GM12878 (cell line): Measurements from ENCODE around the gene CFAP74. TPM values are rescaled to one million over a fixed set of nuclear protein-coding genes. Genes with fewer than 3 reads are reported as not detected.

Source experiments
- ATAC-seq: fragments of 200-7000 bp; cut with Tn5 transposase; 3 replicates; pipeline ENCODE4 v1.9.1; 2020; ENCODE audit warnings: mild to moderate bottlenecking, moderate library complexity
- BruUV-seq: library from RNA; stranded (reverse); fragments of 400-500 nt; replicated peaks from 2 replicates; lab custom pipeline; 2021; lab: Mats Ljungman, UMichigan
- CTCF ChIA-PET: fragments of 300-600 bp; sonication (Branson Sonifier 250); formaldehyde crosslinking; extraction: SDS; loops from one replicate; lab custom pipeline; 2021; ENCODE audit warnings: inconsistent platforms; lab: Yijun Ruan, JAX
- POLR2A ChIA-PET: fragments of 350-600 bp; formaldehyde crosslinking; extraction: SDS; loops from one replicate; lab custom pipeline; 2021; ENCODE audit warnings: inconsistent platforms; lab: Charles Lee
- RAD21 ChIA-PET: fragments of 300-600 bp; sonication (Branson Sonifier 250); formaldehyde crosslinking; loops from one replicate; lab custom pipeline; 2023; ENCODE audit warnings: antibody characterized with exemption; ENCODE audit not compliant: unreplicated experiment; lab: Charles Lee
- SMC1A ChIA-PET: fragments of 300-600 bp; sonication (Branson Sonifier 250); formaldehyde crosslinking; loops from one replicate; lab custom pipeline; 2023; ENCODE audit not compliant: unreplicated experiment, uncharacterized antibody; lab: Charles Lee
- DNase-seq: peaks from one replicate; pipeline ENCODE4 v3.0.0-alpha.2; 2011; ENCODE audit warnings: low read depth, low spot score
- FAIRE-seq: peaks from 3 replicates; lab custom pipeline; 2011; peaks lifted over from hg19 to GRCh38; lab: Jason Lieb, UNC
- H2AFZ ChIP-seq: 2 replicates; pipeline ENCODE4 v1.6.0; 2011; ENCODE audit warnings: low read depth, low read length, control low read depth; ENCODE audit not compliant: control insufficient read depth
- H3K27ac ChIP-seq: 2 replicates; pipeline ENCODE4 v1.5.1; 2011; ENCODE audit warnings: control low read depth; ENCODE audit not compliant: control insufficient read depth, insufficient read depth
- H3K27me3 ChIP-seq, 2 experiments: replicated peaks in 1 of 2; 2 replicates each; pipeline versions ENCODE4 v1.6.0 to v1.6.1; 2011; ENCODE audit warnings: low read length in 1 of 2; ENCODE audit not compliant: control insufficient read depth in 2 of 2, insufficient read depth in 2 of 2
- H3K36me3 ChIP-seq, 2 experiments: 2 replicates each; pipeline ENCODE4 v1.5.1; 2011; ENCODE audit warnings: low read length in 1 of 2; ENCODE audit not compliant: control insufficient read depth in 2 of 2, insufficient read depth in 2 of 2
- H3K4me1 ChIP-seq: 2 replicates; pipeline ENCODE4 v1.6.1; 2011; ENCODE audit warnings: mild to moderate bottlenecking, low read length, moderate library complexity, mixed read lengths; ENCODE audit not compliant: control insufficient read depth, insufficient read depth
- H3K4me2 ChIP-seq: 2 replicates; pipeline ENCODE4 v1.6.0; 2011; ENCODE audit warnings: control low read depth; ENCODE audit not compliant: control insufficient read depth, insufficient read depth
- H3K4me3 ChIP-seq: fragments of 200-600 bp; sonication (generic); 2 replicates; pipeline ENCODE4 v1.5.1; 2016
- H3K79me2 ChIP-seq: 2 replicates; pipeline ENCODE4 v1.6.0; 2011; ENCODE audit warnings: low read length; ENCODE audit not compliant: control insufficient read depth, insufficient read depth
- H3K9ac ChIP-seq: 2 replicates; pipeline ENCODE4 v1.8.0; 2011; ENCODE audit warnings: low read length, control low read depth, mixed read lengths; ENCODE audit not compliant: control insufficient read depth, insufficient read depth
- H3K9me3 ChIP-seq: replicated peaks from 3 replicates; pipeline ENCODE4 v1.5.1; 2011; ENCODE audit warnings: mild to moderate bottlenecking, low read length; ENCODE audit not compliant: control insufficient read depth, insufficient read depth
- H4K20me1 ChIP-seq: 2 replicates; pipeline ENCODE4 v1.6.0; 2011; ENCODE audit not compliant: control insufficient read depth, insufficient read depth
- ATF3 ChIP-seq: IDR thresholded peaks from 2 replicates; pipeline ENCODE4 v1.6.1; 2011; ENCODE audit warnings: low read depth, mild to moderate bottlenecking, low read length, moderate library complexity, borderline replicate concordance; ENCODE audit errors: extremely low read depth
- FOXK2 ChIP-seq: fragments of 450-650 bp; IDR thresholded peaks from 2 replicates; pipeline ENCODE4 v1.6.1; 2017; ENCODE audit warnings: mild to moderate bottlenecking, moderate library complexity
- KLF5 ChIP-seq: fragments of 450-650 bp; IDR thresholded peaks from 2 replicates; pipeline ENCODE4 v1.6.1; 2014; ENCODE audit warnings: mild to moderate bottlenecking; ENCODE audit not compliant: partially characterized antibody
- MLLT1 ChIP-seq: fragments of 450-650 bp; IDR thresholded peaks from 2 replicates; pipeline ENCODE4 v1.6.1; 2016; ENCODE audit warnings: mild to moderate bottlenecking
- ZNF24 ChIP-seq: fragments of 450-650 bp; IDR thresholded peaks from 2 replicates; pipeline ENCODE4 v1.6.1; 2017; ENCODE audit warnings: antibody characterized with exemption, mild to moderate bottlenecking
- WGBS: methylation state at CpG from one replicate; pipeline ENCODE4 v1.1.6; 2016; ENCODE audit warnings: low lambda C conversion rate; ENCODE audit not compliant: insufficient replicate concordance, insufficient coverage; ENCODE audit errors: missing lambda C conversion rate; 5-methylcytosine and 5-hydroxymethylcytosine counted together
- in situ Hi-C: fragments of 300-500 bp; cut with MboI; formaldehyde crosslinking; loops from 9 replicates; pipeline ENCODE4 v1.14.3; 2018; ENCODE audit warnings: mixed read lengths
- intact Hi-C: fragments of 100-400 bp; cut with micrococcal nuclease; formaldehyde crosslinking; loops from one replicate; pipeline ENCODE4 v1.14.2; 2022; ENCODE audit not compliant: unreplicated experiment
- polyA plus RNA-seq, 11 experiments: library from polyadenylated mRNA; depleted of rRNA in 4 of 11; unstranded in 6 of 11; stranded (reverse) in 5 of 11; fragments of >200 nt; fragmentation: Nextera tagmentation in 4 of 11; fragmentation: Illumina TruSeq in 1 of 11; extraction: Ambion mirVana in 4 of 11; extraction: Trizol in 1 of 11; gene quantifications; 1 replicate in 1 of 11; 2 replicates in 10 of 11; pipeline versions ENCODE4 v1.2.1 to v1.2.3, GENCODE V29; 2011 to 2016; ENCODE audit warnings: inconsistent platforms in 2 of 11, missing spikeins in 2 of 11, low read depth in 1 of 11
- total RNA-seq, 4 experiments: library from RNA; depleted of rRNA in 3 of 4; stranded (reverse); fragments of >200 nt in 3 of 4; fragmentation: Illumina TruSeq in 1 of 4; extraction: Trizol in 1 of 4; gene quantifications; 2 replicates each; pipeline versions ENCODE4 v1.2.1 to v1.2.3, GENCODE V29; 2013 to 2021

The CFAP74 gene
- total and polyA plus RNA-seq, 10 of the 15 experiments (the other 5 are each of a cell fraction or from before 2014, with no cell fraction given), result 0.01 TPM; not detected in 9

- no peaks in the 10 kb centered on the region for H4K20me1 ChIP-seq
- H2AFZ ChIP-seq, result no peak overlapping the region
- no peak overlapping the region for H3K4me2 ChIP-seq
- SMC1A ChIA-PET, result no interaction called here
- CTCF ChIA-PET, result no interaction called here
- no peaks in the 10 kb centered on the region for H3K36me3 ChIP-seq
- ATAC-seq, result no peak
- TF ChIP-seq MLLT1 (no peak), ZNF24 (peak; percentile 94)
- WGBS, result 19% methylated on average over 3 of the region's 3 CpGs
- no peaks in the 10 kb centered on the region for H3K4me1 ChIP-seq
- no peak for DNase-seq
- H3K4me3 ChIP-seq, result no peak overlapping the region
- RAD21 ChIA-PET, result no interaction called here
- intact Hi-C loops, result no loop called here
- no peaks in the 10 kb centered on the region for H3K79me2 ChIP-seq
- no peak for FAIRE-seq
- H3K9me3 ChIP-seq, result no peaks in the 10 kb centered on the region; the same call in 2 of the 3 replicates
- in situ Hi-C loops, result loop anchor here (25.0 kb wide), 1 partner anchor 819 kb away; no protein-coding TSS in a partner anchor
- POLR2A ChIA-PET, result no interaction called here
- H3K27ac ChIP-seq, result no peak overlapping the region
- BruUV-seq, result no TSS peak
- no peaks in the 10 kb centered on the region; a peak in 1 of 4 replicates for H3K27me3 ChIP-seq
- H3K9ac ChIP-seq, result no peak overlapping the region
Measured at GRCh38 chr1:1967879-1968278, 35.7 kb downstream of the CFAP74 start.

GRCh38 chr1:1967151-1967550, 36.4 kb downstream of the CFAP74 start:
- Histone ChIP-seq H3K4me2 (no peak overlapping the region), H3K9me3 (no peaks in the 10 kb centered on the region; the same call in 2 of the 3 replicates), H3K79me2 (no peaks in the 10 kb centered on the region), H3K27ac (no peak overlapping the region), H3K36me3 (no peaks in the 10 kb centered on the region), H2AFZ (no peak overlapping the region)
- intact Hi-C loops, result no loop called here
- no peak for DNase-seq
- TF ChIP-seq KLF5, result no peak
- no peak for TF ChIP-seq FOXK2
- TF ChIP-seq ATF3, result no peak
- TF ChIP-seq, all 136 proteins: peak for 0
- ChIA-PET SMC1A (no interaction called here), CTCF (no interaction called here), RAD21 (no interaction called here), POLR2A (interaction anchor here (0.6 kb wide), 1 partner anchor 16 kb away, joined by 3 read pairs; no protein-coding TSS in a partner anchor)
- no peak for FAIRE-seq
- no peak overlapping the region for H3K9ac ChIP-seq
- no peaks in the 10 kb centered on the region for H4K20me1 ChIP-seq
- 48% methylated on average over 16 of the region's 16 CpGs for WGBS
- no peaks in the 10 kb centered on the region; a peak in 1 of 4 replicates for H3K27me3 ChIP-seq
- H3K4me3 ChIP-seq, result no peak overlapping the region
- H3K4me1 ChIP-seq, result no peaks in the 10 kb centered on the region
- BruUV-seq, result no TSS peak
- ATAC-seq, result no peak
- in situ Hi-C loops, result loop anchor here (25.0 kb wide), 1 partner anchor 820 kb away; no protein-coding TSS in a partner anchor
